ENCODE measurements around the gene FBLIM1. TPM values are rescaled to one million over a fixed set of nuclear protein-coding genes. Genes with fewer than 3 reads are reported as not detected.

The FBLIM1 gene
- total RNA-seq, 2 experiments from 2014 or later = not detected

GRCh38 chr1:15808955-15809354 lies 50.4 kb downstream of the FBLIM1 start:
- H3K9me3 ChIP-seq (ENCODE audit: low read length) = no peaks in the 10 kb centered on the region
- H3K4me2 ChIP-seq (ENCODE audit: low read length) = no peak overlapping the region
- DNase-seq (ENCODE audit: low spot score) = no peak
- no peaks in the 10 kb centered on the region for H4K20me1 ChIP-seq (ENCODE audit: insufficient read depth, low read length)
- BruUV-seq (replicated peaks) = no TSS peak
- H3K27ac ChIP-seq (ENCODE audit: low read depth, low read length, poor library complexity, severe bottlenecking) = no peak overlapping the region
- TF ChIP-seq EZH2phosphoT487 (IDR thresholded peaks at IDR 0.05; ENCODE audit: borderline replicate concordance, low read depth, low read length) (no peak), CTCF (conservative IDR thresholded peaks at IDR 0.05; ENCODE audit: low read length) (no peak)
- ChIA-PET POLR2A (no interaction called here), CTCF (ENCODE audit: unreplicated experiment) (no interaction called here)
- no peak overlapping the region for H2AFZ ChIP-seq (ENCODE audit: low read length)
- H3K36me3 ChIP-seq (ENCODE audit: insufficient read depth, low read length) = no peaks in the 10 kb centered on the region
- H3K4me1 ChIP-seq (ENCODE audit: insufficient read depth, low read length, poor library complexity, severe bottlenecking) = no peaks in the 10 kb centered on the region
- no peak overlapping the region for H3K4me3 ChIP-seq (ENCODE audit: low read depth, low read length, poor library complexity, severe bottlenecking)
- H3K9me2 ChIP-seq (ENCODE audit: insufficient read depth, low read length) = no peaks in the 10 kb centered on the region
- intact Hi-C loops (cut with micrococcal nuclease; ENCODE audit: unreplicated experiment) = no loop called here
- H3K79me2 ChIP-seq (ENCODE audit: insufficient read depth, low read depth, low read length) = no peaks in the 10 kb centered on the region

GRCh38 chr1:15810073-15810472 lies 51.5 kb downstream of the FBLIM1 start:
- Histone ChIP-seq H3K9me3 (ENCODE audit: low read length) (no peaks in the 10 kb centered on the region), H3K9me2 (ENCODE audit: insufficient read depth, low read length) (no peaks in the 10 kb centered on the region), H3K36me3 (ENCODE audit: insufficient read depth, low read length) (no peaks in the 10 kb centered on the region), H3K79me2 (ENCODE audit: insufficient read depth, low read depth, low read length) (no peaks in the 10 kb centered on the region), H2AFZ (ENCODE audit: low read length) (no peak overlapping the region), H4K20me1 (ENCODE audit: insufficient read depth, low read length) (no peaks in the 10 kb centered on the region), H3K27ac (ENCODE audit: low read depth, low read length, poor library complexity, severe bottlenecking) (no peak overlapping the region), H3K4me1 (ENCODE audit: insufficient read depth, low read length, poor library complexity, severe bottlenecking) (no peaks in the 10 kb centered on the region), H3K4me3 (ENCODE audit: low read depth, low read length, poor library complexity, severe bottlenecking) (no peak overlapping the region), H3K4me2 (ENCODE audit: low read length) (no peak overlapping the region)
- BruUV-seq (replicated peaks) = no TSS peak
- ChIA-PET CTCF (ENCODE audit: unreplicated experiment) (no interaction called here), POLR2A (interaction anchor here (0.6 kb wide), 1 partner anchor 17 kb away, joined by 6 read pairs; no protein-coding TSS in a partner anchor)
- DNase-seq (ENCODE audit: low spot score) = no peak
- TF ChIP-seq CTCF (conservative IDR thresholded peaks at IDR 0.05; ENCODE audit: low read length) (no peak), EZH2phosphoT487 (IDR thresholded peaks at IDR 0.05; ENCODE audit: borderline replicate concordance, low read depth, low read length) (no peak)
- intact Hi-C loops (cut with micrococcal nuclease; ENCODE audit: unreplicated experiment) = no loop called here

- H2AFZ ChIP-seq (ENCODE audit: low read length) = no peak overlapping the region
- ChIA-PET POLR2A (interaction anchor here (0.9 kb wide), 1 partner anchor 35 kb away, joined by 4 read pairs; no protein-coding TSS in a partner anchor), CTCF (ENCODE audit: unreplicated experiment) (no interaction called here)
- no TSS peak for BruUV-seq (replicated peaks)
- intact Hi-C loops (cut with micrococcal nuclease; ENCODE audit: unreplicated experiment) = loop anchor here (5.0 kb wide), 4 partner anchors 66 to 176 kb away; no protein-coding TSS in a partner anchor
- no peak overlapping the region for H3K4me2 ChIP-seq (ENCODE audit: low read length)
- H4K20me1 ChIP-seq (ENCODE audit: insufficient read depth, low read length) = no peaks in the 10 kb centered on the region
- no peaks in the 10 kb centered on the region for H3K79me2 ChIP-seq (ENCODE audit: insufficient read depth, low read depth, low read length)
- no peak overlapping the region for H3K4me3 ChIP-seq (ENCODE audit: low read depth, low read length, poor library complexity, severe bottlenecking)
- no peaks in the 10 kb centered on the region for H3K9me3 ChIP-seq (ENCODE audit: low read length)
- H3K4me1 ChIP-seq (ENCODE audit: insufficient read depth, low read length, poor library complexity, severe bottlenecking) = no peaks in the 10 kb centered on the region
- TF ChIP-seq EZH2phosphoT487 (IDR thresholded peaks at IDR 0.05; ENCODE audit: borderline replicate concordance, low read depth, low read length) (no peak), CTCF (conservative IDR thresholded peaks at IDR 0.05; ENCODE audit: low read length) (no peak)
- no peaks in the 10 kb centered on the region for H3K9me2 ChIP-seq (ENCODE audit: insufficient read depth, low read length)
- DNase-seq (ENCODE audit: low spot score) = no peak
- no peaks in the 10 kb centered on the region for H3K36me3 ChIP-seq (ENCODE audit: insufficient read depth, low read length)
- H3K27ac ChIP-seq (ENCODE audit: low read depth, low read length, poor library complexity, severe bottlenecking) = no peak overlapping the region
These were observed 58.1 kb downstream of the FBLIM1 start for GRCh38 chr1:15816674-15817073.

Data from OCI-LY7 (cell line).